ENCODE results near the gene PIGK.

Gene PIGK

GRCh38 chr1:77039111-77039510 is 180.1 kb downstream of the PIGK start:
- no peak for TF ChIP-seq EGR1 (IDR thresholded peaks at IDR 0.05)
- TF ChIP-seq NFIC (IDR thresholded peaks at IDR 0.05), result no peak
- no peak for TF ChIP-seq EP300 (IDR thresholded peaks at IDR 0.05; ENCODE audit: borderline replicate concordance)
- TF ChIP-seq REST (IDR thresholded peaks at IDR 0.05; ENCODE audit: low read depth), result no peak
- no peak for TF ChIP-seq CEBPB (IDR thresholded peaks at IDR 0.05)
